Ectodermal cell (in vitro differentiated cells): ENCODE results near the gene ZNF521.

Source experiments
- H3K27ac ChIP-seq: 2 replicates; pipeline ENCODE4 v1.7.0; 2013; ENCODE audit warnings: mild to moderate bottlenecking, low read depth, low read length; ENCODE audit not compliant: insufficient read depth, poor library complexity, severe bottlenecking
- H3K27me3 ChIP-seq: 2 replicates; pipeline ENCODE4 v1.7.0; 2013; ENCODE audit warnings: mild to moderate bottlenecking, low read length; ENCODE audit not compliant: insufficient read depth, control insufficient read depth, poor library complexity, severe bottlenecking
- H3K36me3 ChIP-seq: one replicate; pipeline ENCODE4 v1.7.0; 2013; ENCODE audit warnings: low read length; ENCODE audit not compliant: control insufficient read depth, insufficient read depth
- H3K4me1 ChIP-seq: one replicate; pipeline ENCODE4 v1.7.0; 2013; ENCODE audit warnings: low read length; ENCODE audit not compliant: control insufficient read depth, insufficient read depth
- H3K4me3 ChIP-seq: 2 replicates; pipeline ENCODE4 v1.7.0; 2013; ENCODE audit warnings: low read depth, low read length, control low read depth; ENCODE audit not compliant: insufficient read depth
- H3K9me3 ChIP-seq: 2 replicates; pipeline ENCODE4 v1.7.0; 2013; ENCODE audit warnings: mild to moderate bottlenecking, low read length, moderate library complexity; ENCODE audit not compliant: control insufficient read depth
- WGBS, 2 experiments: methylation state at CpG; one replicate each; pipeline ENCODE4 v1.1.7; 2013; ENCODE audit warnings: missing lambda C conversion rate in 2 of 2; 5-methylcytosine and 5-hydroxymethylcytosine counted together

ZNF521 gene

DNA sequence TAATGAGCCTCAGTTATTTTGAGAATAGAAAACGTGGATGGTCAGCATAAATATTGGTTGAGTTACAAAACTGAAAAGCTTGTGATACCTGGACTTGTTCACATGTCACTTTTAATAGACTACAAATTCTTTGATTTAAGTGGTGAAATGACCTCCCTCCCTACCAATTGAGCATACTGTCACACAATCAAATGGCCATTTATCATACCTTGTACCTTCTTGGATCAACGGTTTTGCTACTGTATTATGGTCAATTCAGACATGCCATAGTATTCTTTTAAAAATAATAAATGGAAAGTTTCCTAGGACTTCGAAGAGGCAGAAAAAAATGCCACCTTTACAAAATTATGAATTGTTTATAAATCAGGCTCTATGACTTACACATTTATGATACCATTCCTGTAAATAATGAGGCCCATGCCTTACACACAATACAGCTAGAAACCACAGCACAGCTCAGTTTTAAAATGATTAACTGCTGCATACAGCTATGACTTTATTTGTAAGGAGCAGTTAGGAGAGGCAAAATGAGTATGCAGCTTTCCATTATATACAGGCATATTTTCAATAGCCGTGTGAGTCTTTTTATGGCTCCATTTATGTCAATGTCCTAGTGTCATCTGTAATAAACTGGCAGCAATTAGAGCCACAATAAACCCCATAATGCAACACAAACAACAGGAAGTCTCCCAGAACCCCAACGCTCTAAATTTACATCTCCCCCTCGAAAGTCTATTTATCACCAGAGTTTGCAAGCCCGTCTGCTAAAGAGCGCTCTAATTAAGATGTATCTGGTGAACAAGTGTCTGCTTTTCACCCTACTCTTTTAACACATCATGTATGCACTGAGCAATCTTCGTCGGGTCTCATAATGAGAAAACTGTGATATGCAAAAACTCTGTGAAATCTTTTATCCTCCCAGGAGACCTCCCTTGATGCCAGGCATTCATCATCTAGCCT, 176.1 kb downstream of the ZNF521 start:
- H3K4me3 ChIP-seq = no peak overlapping the region
- H3K36me3 ChIP-seq = no peaks in the 10 kb centered on the region
- WGBS, 2 experiments = 95 to 96% methylated on average over 9 of the region's 10 CpGs
- no peaks in the 10 kb centered on the region for H3K4me1 ChIP-seq
- no peak overlapping the region for H3K27ac ChIP-seq
- H3K27me3 ChIP-seq = no peaks in the 10 kb centered on the region
- no peaks in the 10 kb centered on the region for H3K9me3 ChIP-seq

DNA sequence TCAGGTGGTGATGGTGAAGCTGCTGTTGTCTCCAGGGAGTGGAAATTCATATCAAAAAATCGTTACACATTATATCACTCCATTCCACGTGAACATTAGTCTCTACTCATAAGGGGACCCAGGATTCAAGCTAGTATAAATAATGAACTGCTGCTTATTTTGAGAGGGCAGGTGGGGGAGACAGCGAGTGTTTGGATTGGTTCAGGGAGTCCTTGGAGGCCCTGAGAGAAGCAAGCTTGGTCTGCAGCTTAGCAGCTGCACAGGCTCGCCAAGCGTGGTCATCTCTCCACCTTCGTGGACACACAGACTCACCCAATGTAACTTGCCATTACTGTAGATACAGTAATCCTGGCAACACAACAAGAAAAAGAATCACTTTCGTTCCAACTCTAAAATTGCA, 177.6 kb downstream of the ZNF521 start:
- H3K4me3 ChIP-seq = no peak overlapping the region
- no peaks in the 10 kb centered on the region for H3K4me1 ChIP-seq
- H3K27me3 ChIP-seq = no peaks in the 10 kb centered on the region
- H3K36me3 ChIP-seq = no peaks in the 10 kb centered on the region
- H3K27ac ChIP-seq = no peak overlapping the region
- WGBS, 2 experiments = 90 to 91% methylated on average over 6 to 7 of the region's 7 CpGs
- H3K9me3 ChIP-seq = no peaks in the 10 kb centered on the region

- Histone ChIP-seq H3K27me3 (no peaks in the 10 kb centered on the region), H3K9me3 (no peaks in the 10 kb centered on the region), H3K4me1 (no peaks in the 10 kb centered on the region), H3K4me3 (no peak overlapping the region), H3K36me3 (peaks cover 4% of the 10 kb centered on the region), H3K27ac (no peak overlapping the region)
- WGBS, 2 experiments = 99 to 100% methylated on average over 2 to 3 of the region's 3 CpGs
These were observed 180.6 kb downstream of the ZNF521 start for GRCh38 chr18:25171334-25171733.

DNA sequence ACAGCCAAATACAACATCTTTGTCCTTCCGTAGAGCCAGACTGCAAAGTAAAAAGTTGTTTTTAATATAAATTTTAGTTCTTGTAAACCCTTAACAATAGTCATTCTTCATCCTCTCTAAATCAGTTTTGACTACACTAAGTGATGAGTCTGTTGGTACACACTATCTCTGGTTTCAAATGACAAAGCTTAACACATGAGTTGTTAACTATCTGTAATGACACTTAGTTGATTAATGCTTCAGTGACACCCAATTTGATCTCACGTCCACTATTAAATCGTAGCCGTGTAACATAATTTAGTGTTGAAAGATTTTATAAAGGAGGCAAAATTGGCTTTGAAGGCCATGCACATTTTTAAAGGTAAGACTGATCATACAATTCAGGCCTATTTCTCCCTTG, 181.6 kb downstream of the ZNF521 start:
- Histone ChIP-seq H3K36me3 (peaks cover 4% of the 10 kb centered on the region), H3K4me3 (no peak overlapping the region), H3K9me3 (no peaks in the 10 kb centered on the region), H3K27me3 (no peaks in the 10 kb centered on the region), H3K27ac (no peak overlapping the region), H3K4me1 (peaks cover 1% of the 10 kb centered on the region)
- 100% methylated on average over 3 of the region's 4 CpGs for WGBS, 2 experiments

DNA sequence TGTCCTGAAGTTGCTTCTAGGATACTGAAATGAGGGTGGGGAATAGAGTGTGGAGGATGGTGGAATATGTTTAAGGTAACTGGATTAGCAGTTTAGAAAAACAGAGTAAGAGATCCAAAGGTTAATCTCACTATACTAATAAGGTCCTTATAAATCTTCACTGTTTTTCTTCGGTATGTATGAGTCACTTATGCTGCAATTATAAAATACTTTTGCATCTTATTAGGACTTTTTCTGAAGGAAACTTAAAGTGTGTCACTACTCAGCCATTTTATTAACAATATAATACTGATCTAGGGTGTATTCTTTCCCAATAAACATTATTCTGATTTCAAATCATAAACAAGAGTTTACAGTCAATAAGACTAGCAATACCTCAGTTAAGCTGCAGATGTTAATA, 182.3 kb downstream of the ZNF521 start:
- Histone ChIP-seq H3K27me3 (no peaks in the 10 kb centered on the region), H3K36me3 (peaks cover 4% of the 10 kb centered on the region), H3K4me3 (no peak overlapping the region), H3K27ac (no peak overlapping the region), H3K4me1 (peaks cover 3% of the 10 kb centered on the region), H3K9me3 (no peaks in the 10 kb centered on the region)
- 100% methylated on average over 1 of the region's 1 CpG; no CpG with 5 or more reads in 1 of the 2 experiments for WGBS, 2 experiments

DNA sequence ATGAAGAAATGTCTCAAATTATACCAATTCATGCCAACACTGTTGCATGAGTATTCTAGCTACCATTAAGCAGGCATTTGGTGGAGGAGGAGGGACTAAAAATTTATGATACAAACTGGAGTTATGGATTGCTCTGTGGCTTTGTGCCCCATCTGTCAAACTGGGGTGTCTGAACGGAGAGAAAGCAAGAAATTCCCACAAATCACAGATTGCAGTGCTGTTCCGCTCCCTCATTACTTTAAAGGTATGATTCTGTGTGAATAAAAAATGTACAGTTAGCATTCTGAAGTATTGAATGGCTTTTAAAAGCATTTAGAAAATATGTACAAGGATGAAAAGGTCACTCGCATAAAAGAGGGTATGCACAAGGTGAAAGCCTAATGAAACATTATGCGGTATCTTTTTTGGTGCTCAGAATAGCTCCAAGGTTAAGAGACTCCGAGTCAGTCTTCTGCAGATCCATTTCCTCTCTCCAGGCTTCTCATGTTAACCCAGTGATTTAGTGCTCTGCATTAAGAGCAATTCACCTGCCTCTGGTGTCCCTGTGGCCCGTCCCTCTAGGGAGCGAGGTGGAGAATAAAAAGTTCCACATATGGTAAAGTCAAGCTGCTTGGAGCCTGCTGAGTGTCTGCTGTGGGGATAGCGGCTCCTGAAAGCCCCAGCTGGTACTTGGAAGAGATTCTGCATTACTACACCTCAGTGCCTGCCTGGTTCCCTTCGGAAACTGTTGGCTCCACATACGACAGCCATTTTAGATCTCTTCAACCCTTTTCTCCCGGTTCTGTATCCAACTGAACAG, 184.2 kb downstream of the ZNF521 start:
- no peak overlapping the region for H3K4me3 ChIP-seq
- WGBS, 2 experiments = 78% methylated on average over 11 of the region's 11 CpGs
- peaks cover 4% of the 10 kb centered on the region for H3K36me3 ChIP-seq
- H3K4me1 ChIP-seq = peaks cover 5% of the 10 kb centered on the region
- no peaks in the 10 kb centered on the region for H3K27me3 ChIP-seq
- no peaks in the 10 kb centered on the region for H3K9me3 ChIP-seq
- H3K27ac ChIP-seq = no peak overlapping the region

DNA sequence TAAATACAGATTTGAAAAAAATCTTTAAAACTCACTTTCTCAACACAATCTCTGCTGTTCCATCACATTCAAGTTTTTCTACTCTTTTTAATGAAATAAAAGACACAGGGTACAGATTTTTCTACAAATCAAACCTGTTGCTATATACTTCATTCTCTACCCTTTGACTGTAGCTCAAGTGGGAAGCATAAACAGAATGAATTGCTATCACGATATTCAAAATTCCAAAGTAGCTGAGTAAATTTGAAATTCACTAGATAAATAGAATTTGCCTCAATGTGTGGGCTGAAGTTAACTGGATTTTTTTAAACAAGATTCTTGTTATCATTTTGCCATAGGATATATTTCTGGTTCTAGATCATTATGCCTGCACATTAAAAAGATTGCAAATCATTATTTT, 185.9 kb downstream of the ZNF521 start:
- H3K27ac ChIP-seq = no peak overlapping the region
- H3K36me3 ChIP-seq = peaks cover 4% of the 10 kb centered on the region
- H3K9me3 ChIP-seq = no peaks in the 10 kb centered on the region
- H3K4me3 ChIP-seq = no peak overlapping the region
- WGBS, 2 experiments = 100% methylated on average over 1 of the region's 1 CpG; no CpG with 5 or more reads in 1 of the 2 experiments
- no peaks in the 10 kb centered on the region for H3K27me3 ChIP-seq
- H3K4me1 ChIP-seq = peaks cover 5% of the 10 kb centered on the region

- H3K27ac ChIP-seq = no peak overlapping the region
- H3K4me1 ChIP-seq = peaks cover 5% of the 10 kb centered on the region
- H3K9me3 ChIP-seq = no peaks in the 10 kb centered on the region
- no peaks in the 10 kb centered on the region for H3K27me3 ChIP-seq
- H3K4me3 ChIP-seq = no peak overlapping the region
- peaks cover 4% of the 10 kb centered on the region for H3K36me3 ChIP-seq
- 90 to 91% methylated on average over 10 of the region's 10 CpGs for WGBS, 2 experiments
These were observed 186.8 kb downstream of the ZNF521 start for GRCh38 chr18:25164848-25165811.

DNA sequence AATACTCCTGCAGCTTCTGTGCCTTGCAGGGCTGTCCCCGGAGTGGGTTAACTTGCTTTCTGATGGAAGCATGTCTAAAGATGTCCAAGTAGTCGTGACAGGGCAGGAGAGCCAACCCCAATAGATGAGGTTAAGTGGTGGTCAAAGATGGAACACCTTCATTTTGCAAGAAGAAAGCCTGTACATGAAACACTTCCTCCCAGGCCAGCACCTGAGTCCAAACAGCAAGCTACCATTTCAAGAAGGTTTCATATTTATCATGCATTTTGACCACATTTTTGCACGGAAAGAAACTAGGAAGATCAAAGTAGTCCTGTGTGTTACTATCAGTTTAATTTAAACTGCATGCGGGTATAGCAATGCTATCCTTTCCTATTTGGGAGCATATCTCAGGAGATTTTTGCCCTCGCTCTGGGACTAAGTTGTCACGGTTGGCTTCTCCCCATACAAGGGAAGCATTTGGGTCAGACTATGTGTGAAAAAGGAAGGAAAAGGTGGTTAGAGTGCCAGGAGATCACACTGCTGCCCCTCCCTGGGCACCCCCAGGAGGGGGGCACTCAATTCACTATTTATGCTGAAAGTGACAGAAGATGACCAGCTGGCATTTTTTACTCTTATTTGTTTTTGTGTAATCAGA, 187.6 kb downstream of the ZNF521 start:
- Histone ChIP-seq H3K27me3 (no peaks in the 10 kb centered on the region), H3K4me1 (peaks cover 5% of the 10 kb centered on the region), H3K36me3 (peaks cover 4% of the 10 kb centered on the region), H3K27ac (no peak overlapping the region), H3K4me3 (no peak overlapping the region), H3K9me3 (no peaks in the 10 kb centered on the region)
- WGBS, 2 experiments = 85 to 86% methylated on average over 6 of the region's 6 CpGs
